Renal cortical epithelial cell (primary cell): ENCODE measurements around the gene AP1G2. TPM values are rescaled to one million over a fixed set of nuclear protein-coding genes. Genes with fewer than 3 reads are reported as not detected.

Source experiments
- DNase-seq: peaks from one replicate; pipeline ENCODE4 v3.0.0-alpha.2; 2011; ENCODE audit warnings: low read depth
- total RNA-seq: library from RNA; depleted of rRNA; stranded (reverse); fragments of >200 nt; gene quantifications from 2 replicates; pipeline ENCODE4 v1.2.3, GENCODE V29; 2014

Gene AP1G2
- total RNA-seq, 1 donor from 2014 or later = 51.2 TPM

DNA sequence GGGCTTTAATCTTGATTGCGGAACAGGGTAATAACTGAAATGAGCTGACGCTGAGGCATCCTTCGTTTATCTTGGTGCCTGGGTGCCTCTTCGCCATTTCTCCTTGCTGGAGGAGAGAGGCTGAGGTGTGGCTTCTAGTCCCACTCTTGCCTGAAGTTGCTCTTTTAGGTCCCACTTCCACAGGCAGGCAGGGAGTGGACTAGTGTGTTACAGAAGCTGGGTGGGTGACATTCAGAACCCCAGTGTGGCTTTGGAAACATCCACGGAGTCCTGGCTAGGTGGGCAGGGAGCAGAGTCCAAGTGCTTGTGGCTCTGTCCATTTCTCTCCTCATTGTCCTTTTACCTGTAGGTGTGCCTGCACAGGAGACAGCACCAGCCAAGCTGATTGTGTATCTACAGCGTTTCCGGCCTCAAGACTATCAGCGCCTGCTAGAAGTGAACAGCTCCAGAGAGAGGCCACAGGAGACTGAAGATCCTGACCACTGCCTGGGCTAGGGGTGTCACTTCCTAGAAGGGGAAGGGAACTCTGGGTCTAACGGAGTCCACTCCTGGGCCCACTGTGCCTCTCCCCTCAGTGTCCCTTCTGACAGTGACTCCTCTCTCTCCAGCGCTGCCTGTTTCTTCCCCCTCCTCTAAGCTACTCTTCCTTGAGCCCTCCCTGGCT, 9.1 kb downstream of the AP1G2 start:
- no peak for DNase-seq

DNA sequence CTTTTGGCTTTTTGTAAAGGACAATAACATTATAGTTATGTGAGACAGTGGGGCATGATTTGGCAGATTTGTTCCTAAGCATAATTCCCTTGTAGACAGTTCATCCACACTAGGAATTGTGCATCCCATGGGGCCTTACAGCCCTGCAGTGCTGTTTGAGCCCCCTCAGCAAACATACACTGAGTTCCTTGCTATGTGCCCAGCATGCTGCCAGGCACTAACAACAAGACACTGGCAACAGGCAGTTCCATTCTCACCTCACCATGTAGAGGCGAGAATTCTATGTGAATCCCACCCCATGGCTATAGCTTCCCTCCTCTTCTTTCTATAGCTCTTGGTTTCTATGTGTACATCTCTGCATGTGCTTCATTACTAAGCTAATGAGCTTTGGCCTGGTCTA, 9.6 kb downstream of the AP1G2 start:
- no peak for DNase-seq

DNA sequence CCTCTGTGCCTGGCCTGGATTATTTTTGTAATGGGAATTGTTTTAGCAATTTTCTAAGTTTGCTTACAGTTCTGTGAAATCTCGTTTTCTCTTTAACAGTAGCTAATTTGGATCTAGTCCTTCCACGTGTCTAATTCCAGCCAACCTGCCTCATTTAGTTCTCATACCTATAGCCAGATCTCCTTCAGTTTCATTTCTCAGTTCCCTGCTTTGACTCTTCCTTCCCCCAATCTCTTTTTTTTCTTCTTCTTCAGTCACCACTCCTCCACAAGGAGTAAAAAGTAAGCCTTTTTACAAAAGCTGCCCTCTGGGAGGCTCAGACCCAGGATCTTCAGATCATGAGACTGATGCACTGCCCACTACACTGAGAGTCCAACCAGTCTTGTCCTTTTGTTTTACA, 10.1 kb downstream of the AP1G2 start:
- no peak for DNase-seq

- DNase-seq = no peak
These were observed 10.7 kb downstream of the AP1G2 start for GRCh38 chr14:23556700-23557440.

DNA sequence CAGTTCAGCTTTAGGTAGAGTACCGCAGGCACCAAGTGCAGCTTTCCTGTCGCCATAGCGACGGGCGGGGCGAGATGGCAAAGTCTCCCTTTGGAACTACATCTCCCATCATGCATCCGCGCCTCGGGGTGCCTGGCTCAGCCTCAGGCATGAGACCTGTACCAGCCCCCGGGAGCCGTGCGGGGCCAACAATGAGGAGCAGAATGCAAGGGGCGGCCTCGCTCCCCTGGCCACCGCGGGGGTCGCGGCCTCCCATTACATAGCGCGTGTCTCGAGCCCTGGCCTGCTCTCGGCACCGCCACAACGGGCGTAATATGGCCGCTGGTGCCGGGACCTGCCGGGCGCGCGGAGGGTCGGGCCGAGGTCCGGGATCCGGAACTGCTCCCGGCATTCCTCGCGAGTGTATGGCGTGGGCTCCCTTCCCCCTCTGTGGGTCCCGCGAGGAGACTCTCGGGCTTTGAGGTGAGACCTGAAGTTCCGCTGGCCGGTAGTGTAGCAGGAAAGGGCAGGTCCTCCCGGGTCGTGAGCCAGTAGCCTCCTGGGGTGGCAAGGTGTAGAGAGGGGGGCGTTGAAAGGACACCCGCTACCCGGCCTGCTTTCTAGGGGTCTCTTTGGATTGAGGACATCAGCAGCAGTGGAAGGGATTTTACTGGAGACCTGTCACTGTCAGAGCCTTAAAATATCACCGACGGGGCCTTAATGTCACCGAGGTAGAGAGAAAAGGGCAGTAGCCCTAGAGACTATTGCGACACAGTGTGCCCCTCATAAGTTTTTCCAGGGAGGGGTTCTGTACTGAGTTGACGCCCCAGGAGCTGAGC, 11.5 kb downstream of the AP1G2 start, which contains the start of gene THTPA:
Gene THTPA (plus strand): TSS at position 390 of the 818 bp plus-strand sequence. CDS start 487 bp downstream, outside the sequence.
- peak; percentile 77 for DNase-seq

DNA sequence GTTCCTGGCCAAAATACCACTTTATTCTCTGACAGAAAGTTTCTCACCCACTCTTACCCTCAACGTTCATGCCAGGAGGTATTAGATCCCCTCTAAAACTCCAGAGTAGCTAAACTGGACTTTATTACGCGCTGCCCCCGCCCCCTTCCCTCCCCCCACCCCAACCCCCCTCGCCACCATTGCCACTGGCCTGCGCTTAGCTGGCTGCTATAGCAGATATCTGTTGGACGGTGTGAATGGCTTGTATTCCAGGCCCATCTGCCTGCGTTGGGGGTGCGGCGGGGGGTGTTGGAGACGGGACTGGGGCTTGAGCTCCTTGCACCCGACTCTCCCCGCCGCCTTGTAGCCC, 12.1 kb downstream of the AP1G2 start:
- no peak for DNase-seq

DNA sequence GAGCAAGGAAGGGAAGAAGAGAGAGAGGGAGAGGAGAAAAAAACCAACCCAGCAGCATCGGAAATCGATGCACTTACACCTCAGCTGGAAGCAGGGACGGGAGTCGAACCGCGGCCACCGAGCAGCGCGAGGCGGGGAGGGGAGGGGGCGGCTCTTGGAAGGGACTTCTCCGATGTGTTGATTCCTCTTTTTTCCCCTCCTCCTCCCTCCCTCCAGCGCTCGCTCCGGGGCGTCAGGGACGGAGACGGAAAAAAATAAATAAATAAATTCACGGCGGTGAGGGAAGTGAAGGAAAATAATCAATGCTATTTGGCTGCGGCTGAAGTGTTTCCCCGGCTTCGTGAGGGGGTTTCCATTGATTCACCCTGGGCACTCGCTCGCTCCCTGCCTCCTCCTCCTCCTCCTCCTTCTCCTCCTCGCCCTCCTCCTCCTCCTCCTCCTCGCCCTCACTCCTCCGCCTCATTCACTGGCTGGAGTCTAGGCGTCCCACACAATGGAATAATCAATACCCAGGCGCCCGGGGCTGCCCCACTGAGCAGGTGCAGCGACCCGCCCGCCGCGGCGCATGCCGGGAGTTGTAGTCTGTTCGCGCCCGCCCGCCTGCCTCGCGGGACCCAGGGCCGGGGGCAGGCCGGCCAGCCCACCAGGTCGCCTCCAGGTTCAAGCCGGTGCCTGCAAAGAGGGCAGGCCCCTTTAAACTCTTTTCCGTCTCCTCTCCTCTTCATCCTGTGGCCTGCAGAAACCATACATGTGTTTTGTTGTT, 16.1 kb downstream of the AP1G2 start, which contains the start of gene ZFHX2:
Gene ZFHX2 (minus strand): TSS at position 500 of the 763 bp plus-strand sequence. CDS start 16,440 bp downstream, outside the sequence.
- DNase-seq = peak; percentile 62

DNA sequence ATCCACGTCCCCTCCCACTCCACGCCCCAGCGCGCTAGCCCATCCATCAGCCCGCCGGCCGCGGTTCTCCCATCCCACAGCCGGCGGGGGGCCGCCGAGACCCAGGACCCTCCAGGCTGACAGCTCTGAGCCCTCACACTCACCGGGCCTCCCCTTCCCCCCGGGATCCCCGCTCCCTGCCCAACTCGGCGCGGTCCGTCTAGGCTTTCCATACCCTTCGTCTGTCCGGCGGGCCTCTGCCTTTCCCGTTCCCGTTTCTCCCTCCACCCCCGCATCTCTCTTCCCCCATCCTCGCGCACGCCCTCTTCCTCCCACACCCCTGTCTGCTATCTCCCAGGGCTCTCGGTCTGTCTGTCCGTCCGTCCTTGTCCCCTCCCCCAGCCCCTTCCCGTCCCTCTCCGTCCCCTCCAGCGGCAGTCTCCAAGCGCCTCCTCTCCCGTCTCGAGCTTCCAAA, 16.8 kb downstream of the AP1G2 start:
- DNase-seq = no peak

DNA sequence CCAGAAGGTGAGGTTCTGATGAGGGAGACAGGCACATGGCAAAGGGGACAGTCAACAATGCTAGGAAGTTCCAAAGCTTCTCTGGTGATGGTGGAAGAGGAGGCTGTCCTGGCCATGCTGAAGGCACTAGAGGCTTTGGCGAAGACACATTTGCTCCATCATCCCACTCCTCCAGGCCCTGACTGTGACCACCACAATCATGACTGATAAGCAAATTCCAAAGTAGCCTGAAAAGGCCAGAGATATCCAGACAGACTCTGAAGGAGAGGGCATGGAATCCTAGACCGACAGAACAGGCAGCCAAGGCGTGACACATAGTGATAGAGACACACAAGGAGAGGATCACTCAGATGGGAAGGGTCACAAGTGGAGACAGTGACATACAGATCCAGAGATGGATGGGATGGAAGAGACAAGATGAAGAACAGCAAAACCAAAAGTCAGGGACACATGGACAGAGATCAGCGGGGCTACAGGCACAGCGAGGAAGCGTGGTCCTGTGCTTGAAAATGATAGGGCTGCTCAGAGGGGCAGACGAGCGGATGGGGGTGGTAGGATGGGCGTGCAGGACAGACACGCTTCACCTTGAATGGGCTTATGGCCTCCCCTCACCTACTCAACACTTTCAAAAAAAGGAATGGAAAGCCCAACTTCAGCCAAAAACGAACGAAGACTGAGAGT, 17.3 kb downstream of the AP1G2 start:
- DNase-seq = no peak

DNA sequence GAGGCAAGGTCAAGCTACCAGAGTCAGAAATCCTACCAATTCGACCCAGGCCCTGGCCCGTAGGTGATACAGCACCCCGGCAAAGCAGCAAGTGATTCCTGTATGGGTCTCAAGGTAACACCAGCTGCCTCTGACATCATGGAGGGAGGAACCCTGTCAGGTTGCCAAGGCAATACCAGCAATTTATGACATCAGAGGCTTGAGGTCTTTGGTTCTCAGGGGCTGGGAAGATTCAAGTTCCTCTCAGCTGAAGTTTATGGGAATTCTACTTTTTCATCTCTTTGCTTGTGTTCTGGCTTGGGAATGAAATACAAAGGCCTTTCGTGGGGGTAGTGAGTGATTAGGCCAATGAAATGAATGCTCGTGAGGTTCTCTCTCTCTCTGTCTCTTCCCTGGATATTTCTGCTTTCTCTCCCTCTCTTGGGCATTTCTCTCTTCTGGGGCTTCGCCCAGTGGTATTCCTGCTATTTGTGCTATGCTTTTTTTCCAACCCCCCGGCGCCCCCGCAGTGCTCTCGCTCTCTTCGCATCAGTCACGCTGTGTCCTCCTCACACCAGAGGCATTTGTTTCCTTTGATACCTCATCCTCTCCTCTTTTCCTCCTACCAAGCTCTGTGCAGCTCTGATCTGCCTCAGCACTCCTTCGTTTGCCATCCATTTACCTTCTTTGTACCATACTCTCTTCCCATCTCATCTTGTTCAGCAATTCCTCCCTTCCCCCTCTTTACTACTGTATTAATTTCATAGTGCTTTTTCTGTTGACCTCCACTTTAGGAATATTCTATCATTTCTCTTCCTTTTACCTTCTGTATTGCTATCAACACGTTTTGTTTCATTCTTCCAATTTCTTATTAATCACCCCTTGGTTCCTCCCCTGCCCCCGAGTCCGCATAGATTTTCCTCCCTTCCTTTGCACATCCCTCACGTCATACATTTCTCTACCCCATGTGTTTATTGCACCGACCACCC, 19.0 kb downstream of the AP1G2 start:
- no peak for DNase-seq

DNA sequence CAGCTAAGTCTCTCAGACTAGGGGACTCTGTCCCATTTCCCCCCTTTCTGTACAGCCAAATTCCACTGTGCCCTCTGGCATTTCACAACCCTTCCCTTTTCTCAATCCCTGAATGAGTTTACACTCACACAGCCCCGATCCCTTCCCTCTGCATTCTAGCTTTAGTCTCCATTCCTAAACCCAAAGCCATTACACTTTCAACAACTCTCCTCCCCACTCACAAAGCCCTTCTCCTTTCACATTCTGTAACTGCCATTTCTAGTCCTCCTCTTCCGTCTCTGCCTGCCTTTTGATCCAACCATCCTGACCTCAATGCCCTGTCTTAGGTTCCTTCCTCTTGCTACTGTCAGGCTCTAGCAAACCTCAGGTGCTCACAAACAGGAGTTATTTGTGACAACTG, 19.7 kb downstream of the AP1G2 start:
- DNase-seq = no peak

DNA sequence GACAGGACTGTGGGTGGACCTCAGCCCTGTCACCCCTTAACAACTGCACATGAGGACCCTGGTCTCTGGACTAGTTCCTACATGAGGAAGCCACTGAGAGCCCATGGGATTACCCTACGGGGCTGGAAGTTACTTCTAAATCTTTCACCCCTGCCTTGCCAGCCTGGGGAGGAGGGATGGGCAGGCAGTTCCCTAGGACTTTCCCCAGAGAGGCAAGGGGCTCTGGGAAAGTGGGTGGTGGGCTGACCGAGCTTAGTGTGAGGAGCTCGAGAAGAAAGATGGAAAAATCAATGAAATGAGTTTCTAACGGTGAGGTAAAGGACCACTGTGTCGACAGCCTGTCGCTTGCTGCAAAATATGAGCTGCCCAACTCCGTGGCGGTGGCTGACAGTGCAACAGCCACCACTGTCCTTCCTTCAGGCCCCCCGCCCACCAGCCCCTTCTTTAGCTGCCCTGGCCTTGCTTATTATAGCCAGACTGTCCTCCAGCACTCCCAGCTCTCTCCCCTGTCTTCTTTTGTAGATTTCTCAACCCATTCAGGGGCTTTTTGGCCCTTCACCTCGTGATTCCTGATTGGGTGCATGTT, 21.0 kb downstream of the AP1G2 start:
- DNase-seq = no peak

- no peak for DNase-seq
These were observed 21.7 kb downstream of the AP1G2 start for GRCh38 chr14:23545740-23546365.

DNA sequence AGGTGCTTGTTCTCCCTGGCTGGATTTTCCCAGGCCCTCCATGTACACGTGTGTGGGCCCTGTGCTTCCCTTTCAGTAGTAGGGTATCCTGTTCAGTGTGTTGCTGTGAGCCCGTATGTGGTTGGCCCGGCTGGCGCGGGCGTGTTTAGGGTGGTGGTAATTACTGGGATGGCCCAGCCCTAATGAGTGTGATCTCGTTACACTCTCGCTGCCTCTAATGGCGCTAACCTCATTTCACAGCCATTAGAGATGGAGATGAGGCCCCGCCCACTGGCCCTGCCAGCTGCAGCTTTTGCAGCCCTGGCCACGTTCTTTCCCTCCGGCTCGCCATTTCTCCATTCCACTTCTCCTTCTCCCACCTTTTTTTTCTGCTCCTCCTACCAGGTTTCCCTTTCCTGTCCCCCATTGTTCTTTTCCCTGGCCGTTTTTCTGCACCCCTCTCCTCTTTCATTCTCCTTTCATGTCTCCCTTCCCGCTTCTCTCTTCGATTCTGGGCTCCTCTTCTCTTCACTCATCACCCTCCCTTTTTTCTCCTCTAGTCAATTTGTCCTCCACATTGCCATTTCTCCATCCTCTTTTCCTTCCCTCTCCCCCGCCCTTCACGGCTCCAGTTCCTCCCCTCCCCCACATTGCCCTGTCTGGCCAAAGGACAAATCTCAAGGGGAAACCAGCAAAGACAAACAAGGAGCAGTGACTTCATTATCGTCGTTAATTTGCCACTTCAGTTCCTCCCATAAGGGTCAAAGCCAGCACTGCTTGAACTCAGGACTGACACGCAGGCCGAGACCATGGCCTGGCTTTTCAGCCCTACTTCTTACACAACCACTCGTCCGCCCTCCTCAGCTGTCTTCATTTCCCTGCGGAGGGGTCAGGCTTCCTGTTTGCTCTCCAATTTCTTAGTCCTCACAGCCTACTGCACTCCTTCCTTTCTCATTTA, 22.8 kb downstream of the AP1G2 start:
- DNase-seq = no peak

GRCh38 chr14:23543403-23543802, 24.2 kb downstream of the AP1G2 start:
- no peak for DNase-seq

GRCh38 chr14:23542261-23542660, 25.3 kb downstream of the AP1G2 start:
- no peak for DNase-seq

DNA sequence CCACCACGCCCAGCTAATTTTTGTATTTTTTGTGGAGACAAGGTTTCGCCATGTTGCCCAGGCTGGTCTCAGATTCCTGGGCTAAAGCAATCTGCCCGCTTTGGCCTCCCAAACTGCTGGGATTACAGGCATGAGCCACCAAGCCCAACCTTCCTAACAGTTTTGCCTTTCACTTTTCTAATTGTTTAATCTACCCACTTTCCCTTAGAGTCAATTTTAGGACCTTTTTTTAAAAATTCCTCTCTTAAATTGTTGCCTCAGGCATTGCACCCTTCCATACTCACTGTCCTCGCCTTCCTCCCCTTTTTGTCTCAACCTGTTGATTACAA, 27.5 kb downstream of the AP1G2 start:
- no peak for DNase-seq
